NOMO-1 treated with dmso at 0.1 percent for 144 hours (cell line): ENCODE results near the gene DENND5B.
"Not testable (repeated sequence)": the region's sequence is repeated elsewhere in the genome, so short reads cannot be mapped to it uniquely, and the experiment has no call there.

Source experiments
- DNase-seq: peaks from one replicate; lab custom pipeline; 2025; ENCODE audit not compliant: unreplicated experiment; lab: John Stamatoyannopoulos, UW

DENND5B gene

GRCh38 chr12:31558521-31558920 is 32.4 kb downstream of the DENND5B start:
- DNase-seq, result no peak

GRCh38 chr12:31557707-31558106 is 33.2 kb downstream of the DENND5B start:
- no peak for DNase-seq

- DNase-seq, result not testable (repeated sequence)
Observed at GRCh38 chr12:31555466-31555865, 35.5 kb downstream of the DENND5B start.

- not testable (repeated sequence) for DNase-seq
Observed at GRCh38 chr12:31550590-31550989, 40.3 kb downstream of the DENND5B start.

- no peak for DNase-seq
Observed at GRCh38 chr12:31536672-31537071, 54.3 kb downstream of the DENND5B start.

GRCh38 chr12:31533470-31533869 is 57.5 kb downstream of the DENND5B start:
- DNase-seq, result no peak

- no peak for DNase-seq
Observed at GRCh38 chr12:31531893-31532292, 59.0 kb downstream of the DENND5B start.

GRCh38 chr12:31528095-31528494 is 62.8 kb downstream of the DENND5B start:
- no peak for DNase-seq

GRCh38 chr12:31527083-31527482 is 63.9 kb downstream of the DENND5B start:
- no peak for DNase-seq

- DNase-seq, result no peak
Observed at GRCh38 chr12:31526158-31526546, 64.8 kb downstream of the DENND5B start.

- DNase-seq, result no peak
Observed at GRCh38 chr12:31525496-31526157, 65.3 kb downstream of the DENND5B start.

GRCh38 chr12:31524791-31525495 is 66.0 kb downstream of the DENND5B start:
- DNase-seq, result no peak

GRCh38 chr12:31523306-31523705 is 67.6 kb downstream of the DENND5B start:
- DNase-seq, result no peak

- no peak for DNase-seq
Observed at GRCh38 chr12:31522607-31523006, 68.3 kb downstream of the DENND5B start.

GRCh38 chr12:31521964-31522363 is 69.0 kb downstream of the DENND5B start:
- no peak for DNase-seq

- no peak for DNase-seq
Observed at GRCh38 chr12:31519511-31519910, 71.4 kb downstream of the DENND5B start.

GRCh38 chr12:31518680-31519227 is 72.2 kb downstream of the DENND5B start:
- DNase-seq, result no peak

- no peak for DNase-seq
Observed at GRCh38 chr12:31517994-31518393, 72.9 kb downstream of the DENND5B start.

GRCh38 chr12:31516702-31517101 is 74.2 kb downstream of the DENND5B start:
- no peak for DNase-seq

GRCh38 chr12:31514912-31515311 is 76.0 kb downstream of the DENND5B start:
- DNase-seq, result no peak

- no peak for DNase-seq
Observed at GRCh38 chr12:31510034-31510433, 80.9 kb downstream of the DENND5B start.

GRCh38 chr12:31508436-31509150 is 82.3 kb downstream of the DENND5B start:
- no peak for DNase-seq
